ENCODE data around the gene SRR. TPM values are rescaled to one million over a fixed set of nuclear protein-coding genes. Genes with fewer than 3 reads are reported as not detected.

The SRR gene
- total RNA-seq, 1 experiment from 2014 or later, result 5.6 TPM

DNA sequence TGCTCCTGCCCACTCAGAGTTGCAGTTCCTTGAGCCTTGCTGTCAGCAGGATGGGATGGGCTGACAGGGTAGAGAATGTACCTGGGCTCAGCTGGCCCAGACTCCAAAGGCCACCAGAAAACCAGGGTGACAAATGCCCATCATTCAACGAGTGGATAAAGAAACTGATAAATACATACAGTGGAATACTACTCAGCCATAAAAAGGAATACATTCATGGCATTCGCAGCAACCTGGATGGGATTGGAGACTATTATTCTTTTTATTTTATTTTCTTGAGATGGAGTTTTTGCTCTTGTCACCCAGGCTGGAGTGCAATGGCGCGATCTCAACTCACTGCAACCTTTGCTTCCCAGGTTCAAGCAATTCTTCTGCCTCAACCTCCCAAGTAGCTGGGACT, 53.5 kb downstream of the SRR start:
- Histone ChIP-seq H4K5ac (ENCODE audit: insufficient read length, low read depth, low read length) (no peak overlapping the region), H3K9ac (ENCODE audit: extremely low read depth, insufficient read length, low read length) (no peak overlapping the region), H3K4me2 (ENCODE audit: insufficient read depth, insufficient read length, low read length) (no peak overlapping the region), H3K4ac (ENCODE audit: low read depth, low read length) (no peak overlapping the region), H3K23me2 (ENCODE audit: insufficient read length, low read depth, low read length, poor library complexity, severe bottlenecking) (no peaks in the 10 kb centered on the region), H3K4me1 (ENCODE audit: insufficient read depth, low read length) (0 out of 2 replicates have a peak, but pooled peaks cover 2% of the 10 kb centered on the region), H3K27ac (ENCODE audit: insufficient read length, low read depth, low read length) (no peak overlapping the region), H3K9me3 (ENCODE audit: control insufficient read depth, low read depth, low read length) (no peaks in the 10 kb centered on the region), H3K79me2 (ENCODE audit: insufficient read depth, low read length) (no peaks in the 10 kb centered on the region), H3K27me3 (ENCODE audit: insufficient read depth, low read length) (no peaks in the 10 kb centered on the region), H2AK5ac (ENCODE audit: insufficient read length, low read length) (no peak overlapping the region), H2BK5ac (ENCODE audit: insufficient read length, low read length) (no peak overlapping the region), H2BK20ac (ENCODE audit: low read depth, low read length, poor library complexity, severe bottlenecking) (no peak overlapping the region), H3K23ac (ENCODE audit: insufficient read length, low read depth, low read length) (no peak overlapping the region), H3K79me1 (ENCODE audit: insufficient read depth, low read depth, low read length, poor library complexity, severe bottlenecking) (no peaks in the 10 kb centered on the region), H4K20me1 (ENCODE audit: control insufficient read depth, insufficient read depth, insufficient read length) (no peaks in the 10 kb centered on the region), H3K14ac (ENCODE audit: insufficient read depth, low read length) (no peak overlapping the region), H4K8ac (replicated peaks; ENCODE audit: insufficient read length, low read depth, low read length) (no peak overlapping the region), H2BK12ac (ENCODE audit: insufficient read length, low read depth, low read length) (no peak overlapping the region), H3K18ac (ENCODE audit: insufficient read length, low read depth, low read length) (no peak overlapping the region), H2BK120ac (ENCODE audit: low read depth, low read length, poor library complexity, severe bottlenecking) (no peak overlapping the region), H2BK15ac (ENCODE audit: low read depth, low read length) (no peak overlapping the region), H3T11ph (ENCODE audit: low read length) (no peak overlapping the region), H2AFZ (ENCODE audit: low read length) (no peak overlapping the region), H4K91ac (ENCODE audit: insufficient read length, low read depth, low read length) (no peak overlapping the region), H3K56ac (ENCODE audit: insufficient read length, low read depth, low read length) (no peak overlapping the region)
- WGBS (ENCODE audit: extremely low coverage, insufficient read length, low lambda C conversion rate), result no CpG with 5 or more reads among the region's 4 CpGs
- H3K4me1 Mint-ChIP-seq, result peaks cover 0 to 7% of the 10 kb centered on the region in 2 experiments; a peak in 3 of 4 replicates
- H3K9me3 Mint-ChIP-seq, result no peaks in the 10 kb centered on the region
- no peaks in the 10 kb centered on the region; a peak in 2 of 7 replicates for H3K36me3 Mint-ChIP-seq (ENCODE audit: insufficient read depth in 1 of 3, low read depth in 3 of 3)
- no peak overlapping the region for H3K27ac Mint-ChIP-seq
- no peak for DNase-seq
- H3K27me3 Mint-ChIP-seq (ENCODE audit: low read depth), result peaks cover 3% of the 10 kb centered on the region; the same call in 1 of the 2 replicates
- TF ChIP-seq, protein P1, sequence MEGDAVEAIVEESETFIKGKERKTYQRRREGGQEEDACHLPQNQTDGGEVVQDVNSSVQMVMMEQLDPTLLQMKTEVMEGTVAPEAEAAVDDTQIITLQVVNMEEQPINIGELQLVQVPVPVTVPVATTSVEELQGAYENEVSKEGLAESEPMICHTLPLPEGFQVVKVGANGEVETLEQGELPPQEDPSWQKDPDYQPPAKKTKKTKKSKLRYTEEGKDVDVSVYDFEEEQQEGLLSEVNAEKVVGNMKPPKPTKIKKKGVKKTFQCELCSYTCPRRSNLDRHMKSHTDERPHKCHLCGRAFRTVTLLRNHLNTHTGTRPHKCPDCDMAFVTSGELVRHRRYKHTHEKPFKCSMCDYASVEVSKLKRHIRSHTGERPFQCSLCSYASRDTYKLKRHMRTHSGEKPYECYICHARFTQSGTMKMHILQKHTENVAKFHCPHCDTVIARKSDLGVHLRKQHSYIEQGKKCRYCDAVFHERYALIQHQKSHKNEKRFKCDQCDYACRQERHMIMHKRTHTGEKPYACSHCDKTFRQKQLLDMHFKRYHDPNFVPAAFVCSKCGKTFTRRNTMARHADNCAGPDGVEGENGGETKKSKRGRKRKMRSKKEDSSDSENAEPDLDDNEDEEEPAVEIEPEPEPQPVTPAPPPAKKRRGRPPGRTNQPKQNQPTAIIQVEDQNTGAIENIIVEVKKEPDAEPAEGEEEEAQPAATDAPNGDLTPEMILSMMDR (conservative IDR thresholded peaks at IDR 0.05), result no peak
- H3K4me3 Mint-ChIP-seq, result no peak overlapping the region

All from H9 (cell line).